H1 (cell line): ENCODE results near the gene PHF14. TPM values are rescaled to one million over a fixed set of nuclear protein-coding genes. Genes with fewer than 3 reads are reported as not detected.

Experiments
- CTCF ChIA-PET: fragments of 300-600 bp; sonication (Branson Sonifier 250); formaldehyde crosslinking; loops from one replicate; lab custom pipeline; 2021; ENCODE audit not compliant: partially characterized antibody; lab: Charles Lee
- POLR2A ChIA-PET: fragments of 300-600 bp; sonication (Branson Sonifier 250); formaldehyde crosslinking; loops from one replicate; lab custom pipeline; 2021; ENCODE audit warnings: inconsistent platforms; ENCODE audit not compliant: partially characterized antibody; lab: Charles Lee
- DNase-seq, 2 experiments: peaks; one replicate each; pipeline versions ENCODE4 v3.0.0 to v3.0.0-alpha.2; 2010 to 2022; ENCODE audit warnings: low spot score in 2 of 2, low read depth in 1 of 2, mixed read lengths in 1 of 2
- FAIRE-seq: peaks from 2 replicates; lab custom pipeline; 2011; peaks lifted over from hg19 to GRCh38; lab: Jason Lieb, UNC
- H2AFZ ChIP-seq: 2 replicates; pipeline ENCODE4 v1.8.1; 2012; ENCODE audit warnings: low read length, inconsistent platforms
- H2AK5ac ChIP-seq: 2 replicates; pipeline ENCODE4 v1.6.1; 2013; ENCODE audit warnings: low read depth, low read length
- H2BK120ac ChIP-seq: replicated peaks from 2 replicates; pipeline ENCODE3; 2013; ENCODE audit warnings: low read depth, low read length, inconsistent platforms
- H2BK12ac ChIP-seq: 2 replicates; pipeline ENCODE4 v1.6.1; 2013; ENCODE audit warnings: low read depth, low read length
- H2BK15ac ChIP-seq: 2 replicates; pipeline ENCODE4 v1.6.1; 2013; ENCODE audit warnings: low read length
- H2BK20ac ChIP-seq: 2 replicates; pipeline ENCODE4 v1.6.1; 2013; ENCODE audit warnings: low read length
- H2BK5ac ChIP-seq: 2 replicates; pipeline ENCODE4 v1.6.1; 2013; ENCODE audit warnings: low read depth, low read length
- H3K14ac ChIP-seq: 2 replicates; pipeline ENCODE4 v1.6.1; 2013; ENCODE audit warnings: inconsistent platforms; ENCODE audit not compliant: insufficient read length
- H3K18ac ChIP-seq: 2 replicates; pipeline ENCODE4 v1.6.1; 2013; ENCODE audit warnings: low read length; ENCODE audit errors: extremely low read depth
- H3K23ac ChIP-seq: 2 replicates; pipeline ENCODE4 v1.6.1; 2013; ENCODE audit warnings: inconsistent platforms; ENCODE audit not compliant: insufficient read length
- H3K23me2 ChIP-seq: 2 replicates; pipeline ENCODE4 v1.6.1; 2013; ENCODE audit warnings: low read depth, low read length
- H3K27ac ChIP-seq: 2 replicates; pipeline ENCODE4 v1.6.1; 2011; ENCODE audit warnings: low read depth, low read length, inconsistent platforms
- H3K27me3 ChIP-seq, 4 experiments: replicated peaks in 1 of 4; 1 replicate in 1 of 4; 2 replicates in 3 of 4; pipeline versions ENCODE4 v1.6.1 to v1.8.1; 2011 to 2013; ENCODE audit warnings: low read length in 3 of 4, mild to moderate bottlenecking in 3 of 4, inconsistent platforms in 2 of 4, mixed read lengths in 2 of 4, moderate library complexity in 1 of 4; ENCODE audit not compliant: control insufficient read depth in 3 of 4, insufficient read depth in 3 of 4; ENCODE audit errors: extremely low read depth in 1 of 4
- H3K36me3 ChIP-seq, 4 experiments: 2 replicates each; pipeline versions ENCODE4 v1.6.1 to v1.8.1; 2011 to 2013; ENCODE audit warnings: mild to moderate bottlenecking in 4 of 4, low read length in 3 of 4, moderate library complexity in 2 of 4, control low read depth in 1 of 4, inconsistent platforms in 1 of 4; ENCODE audit not compliant: insufficient read depth in 4 of 4, control insufficient read depth in 2 of 4
- H3K4ac ChIP-seq: replicated peaks from 2 replicates; pipeline ENCODE3; 2013; ENCODE audit warnings: low read length, low read depth, mixed read lengths, inconsistent platforms; ENCODE audit not compliant: insufficient read length
- H3K4me1 ChIP-seq, 4 experiments: replicated peaks in 1 of 4; 1 replicate in 1 of 4; 2 replicates in 3 of 4; pipeline versions ENCODE4 v1.6.1 to v1.8.1; 2011 to 2013; ENCODE audit warnings: low read length in 3 of 4, inconsistent platforms in 2 of 4, mixed read lengths in 1 of 4; ENCODE audit not compliant: insufficient read depth in 4 of 4, control insufficient read depth in 3 of 4
- H3K4me2 ChIP-seq, 2 experiments: 2 replicates each; pipeline versions ENCODE4 v1.6.1 to v1.8.1; 2011 to 2013; ENCODE audit warnings: low read depth in 2 of 2, low read length in 2 of 2, control low read depth in 1 of 2, inconsistent platforms in 1 of 2, mild to moderate bottlenecking in 1 of 2; ENCODE audit not compliant: insufficient read depth in 1 of 2
- H3K4me3 ChIP-seq, 4 experiments: fragments of 200-600, 300-600 bp in 1 of 4; sonication (generic), shearing (Covaris generic), sonication (Bioruptor Twin) in 1 of 4; 2 replicates each; pipeline versions ENCODE4 v1.5.1 to v1.8.1; 2011 to 2016; ENCODE audit warnings: low read length in 4 of 4, low read depth in 3 of 4, control low read depth in 2 of 4, inconsistent platforms in 2 of 4, mild to moderate bottlenecking in 2 of 4, mixed read lengths in 1 of 4, moderate library complexity in 1 of 4; ENCODE audit not compliant: insufficient read depth in 2 of 4; ENCODE audit errors: extremely low read depth in 1 of 4
- H3K56ac ChIP-seq: replicated peaks from 2 replicates; pipeline ENCODE3; 2013; ENCODE audit warnings: low read depth, mild to moderate bottlenecking, mixed read lengths, low read length, inconsistent platforms; ENCODE audit not compliant: insufficient read length
- H3K79me1 ChIP-seq: 2 replicates; pipeline ENCODE4 v1.6.1; 2013; ENCODE audit warnings: low read depth, low read length, control low read depth
- H3K79me2 ChIP-seq, 2 experiments: 2 replicates each; pipeline versions ENCODE4 v1.6.1 to v1.8.1; 2012 to 2013; ENCODE audit warnings: low read length in 2 of 2, mild to moderate bottlenecking in 2 of 2, inconsistent platforms in 1 of 2; ENCODE audit not compliant: insufficient read depth in 2 of 2, control insufficient read depth in 1 of 2
- H3K9ac ChIP-seq, 4 experiments: replicated peaks in 1 of 4; 1 replicate in 1 of 4; 2 replicates in 3 of 4; pipeline versions ENCODE4 v1.6.1 to v1.8.1; 2011 to 2013; ENCODE audit warnings: low read depth in 3 of 4, low read length in 3 of 4, control low read depth in 2 of 4, mild to moderate bottlenecking in 2 of 4, moderate library complexity in 2 of 4, inconsistent platforms in 1 of 4; ENCODE audit errors: extremely low read depth in 1 of 4
- H3K9me3 ChIP-seq, 2 experiments: 2 replicates each; pipeline versions ENCODE4 v1.6.1 to v1.8.1; 2012 to 2013; ENCODE audit warnings: mild to moderate bottlenecking in 2 of 2, moderate library complexity in 2 of 2, control low read depth in 1 of 2, inconsistent platforms in 1 of 2, low read depth in 1 of 2, low read length in 1 of 2, mixed read lengths in 1 of 2; ENCODE audit not compliant: insufficient read depth in 2 of 2
- H4K20me1 ChIP-seq, 2 experiments: replicated peaks in 1 of 2; 2 replicates each; pipeline versions ENCODE3 to v1.8.1; 2011 to 2013; ENCODE audit warnings: inconsistent platforms in 2 of 2, low read length in 2 of 2, mild to moderate bottlenecking in 1 of 2; ENCODE audit not compliant: insufficient read depth in 2 of 2, control insufficient read depth in 1 of 2
- H4K5ac ChIP-seq: 2 replicates; pipeline ENCODE4 v1.6.1; 2013; ENCODE audit warnings: low read length, low read depth, mixed read lengths, inconsistent platforms; ENCODE audit not compliant: insufficient read length
- H4K8ac ChIP-seq: 2 replicates; pipeline ENCODE4 v1.8.0; 2013; ENCODE audit warnings: mild to moderate bottlenecking, moderate library complexity, low read length, inconsistent platforms; ENCODE audit not compliant: insufficient read depth; ENCODE audit errors: extremely low read depth
- H4K91ac ChIP-seq: replicated peaks from 2 replicates; pipeline ENCODE3; 2013; ENCODE audit warnings: low read length, mixed read lengths, inconsistent platforms; ENCODE audit not compliant: insufficient read length
- HDAC2 ChIP-seq, 2 experiments: fragments of 300-600 bp in 1 of 2; sonication (generic) in 1 of 2; IDR thresholded peaks; 2 replicates each; pipeline ENCODE4 v1.6.1; 2011 to 2012; ENCODE audit warnings: low read depth in 2 of 2, low read length in 2 of 2, mild to moderate bottlenecking in 2 of 2, moderate library complexity in 2 of 2, borderline replicate concordance in 1 of 2, inconsistent platforms in 1 of 2
- SIN3A ChIP-seq, 2 experiments: IDR thresholded peaks in 1 of 2; conservative IDR thresholded peaks in 1 of 2; 2 replicates each; pipeline ENCODE4 v1.6.1; 2011 to 2012; ENCODE audit warnings: low read length in 2 of 2, improper control_type of control experiment in 1 of 2, low read depth in 1 of 2, mild to moderate bottlenecking in 1 of 2
- ZNF274 ChIP-seq: IDR thresholded peaks from 2 replicates; pipeline ENCODE4 v1.7.0; 2012; ENCODE audit warnings: low read length, borderline replicate concordance; ENCODE audit errors: extremely low read depth
- WGBS, 2 experiments: shearing (Covaris generic) in 1 of 2; methylation state at CpG; one replicate each; pipeline versions ENCODE4 v1.1.6 to v1.1.7; 2013 to 2015; ENCODE audit warnings: low lambda C conversion rate in 2 of 2, mixed read lengths in 2 of 2, inconsistent platforms in 1 of 2, low coverage in 1 of 2, missing lambda C conversion rate in 1 of 2; ENCODE audit not compliant: insufficient replicate concordance in 2 of 2, insufficient coverage in 1 of 2, insufficient read length in 1 of 2; ENCODE audit errors: extremely low coverage in 1 of 2, missing lambda C conversion rate in 1 of 2; 5-methylcytosine and 5-hydroxymethylcytosine counted together
- polyA plus RNA-seq, 7 experiments: library from polyadenylated mRNA; depleted of rRNA in 3 of 7; stranded (reverse) in 5 of 7; unstranded in 2 of 7; fragments of >200 nt in 5 of 7; fragments of 200-250 nt in 2 of 7; gene quantifications; 1 replicate in 5 of 7; 2 replicates in 1 of 7; 4 replicates in 1 of 7; pipeline versions ENCODE4 v1.2.1 to v1.2.3, GENCODE V29; 2011 to 2013; ENCODE audit warnings: missing spikeins in 2 of 7, mixed read lengths in 2 of 7
- total RNA-seq: library from RNA; stranded (reverse); fragmentation: NEBNext Ultra II Directional; extraction: Animal tissue kit (Norgen Biotek cat#: 25700); gene quantifications from 2 replicates; pipeline ENCODE4 v1.2.1, GENCODE V29; 2021

PHF14 gene
- total and polyA plus RNA-seq, 2 of the 8 experiments (the other 6 are each of a cell fraction or from before 2014, with no cell fraction given): 17.9 to 70.6 TPM

GRCh38 chr7:11104578-11104977, 130.9 kb downstream of the PHF14 start:
- ChIA-PET POLR2A (no interaction called here), CTCF (no interaction called here)
- Histone ChIP-seq H3K9ac (no peak overlapping the region), H4K20me1 (no peaks in the 10 kb centered on the region), H4K5ac (no peak overlapping the region), H3K23ac (no peak overlapping the region), H3K27me3 (no peaks in the 10 kb centered on the region), H2BK12ac (no peak overlapping the region), H2BK120ac (no peak overlapping the region), H3K79me2 (no peaks in the 10 kb centered on the region), H2AFZ (no peak overlapping the region), H3K4me1 (no peaks in the 10 kb centered on the region), H4K8ac (no peak overlapping the region), H2BK15ac (no peak overlapping the region), H3K18ac (no peak overlapping the region), H2AK5ac (no peak overlapping the region), H3K4me3 (no peak overlapping the region), H4K91ac (no peak overlapping the region), H3K4ac (no peak overlapping the region), H3K9me3 (no peaks in the 10 kb centered on the region), H2BK5ac (no peak overlapping the region), H3K36me3 (no peaks in the 10 kb centered on the region; a peak in 1 of 8 replicates), H3K14ac (no peak overlapping the region), H3K23me2 (no peaks in the 10 kb centered on the region), H2BK20ac (no peak overlapping the region), H3K79me1 (no peaks in the 10 kb centered on the region), H3K27ac (no peak overlapping the region), H3K56ac (no peak overlapping the region)
- 77% methylated on average over 2 of the region's 2 CpGs; no CpG with 5 or more reads in 1 of the 2 experiments for WGBS, 2 experiments
- FAIRE-seq (no peak), DNase-seq (no peak)
- TF ChIP-seq SIN3A (conservative IDR thresholded peaks at IDR 0.05 in 1 of 2, IDR thresholded peaks at IDR 0.05 in 1 of 2; ENCODE audit: low read depth in 1 of 2, low read length in 2 of 2): no peak
- no peak for TF ChIP-seq HDAC2 (IDR thresholded peaks at IDR 0.05; ENCODE audit: borderline replicate concordance in 1 of 2, low read depth in 2 of 2, low read length in 2 of 2)
- no peak for TF ChIP-seq ZNF274
- TF ChIP-seq, all 59 proteins: peak for 0
- no peak overlapping the region for H3K4me2 ChIP-seq
